Activated CD8-positive, alpha-beta memory T cell treated with anti-CD3 and anti-CD28 coated beads, Interleukin-2, amount 50 U/mL, for 4 hours (primary cell): ENCODE data around the gene ZNF599.
"Not testable (repeated sequence)": the region's sequence is repeated elsewhere in the genome, so short reads cannot be mapped to it uniquely, and the experiment has no call there.

Experiments
- DNase-seq: peaks from one replicate; pipeline ENCODE4 v3.0.0-alpha.2; 2020

ZNF599 gene

GRCh38 chr19:34772697-34773554, at the start of gene ZNF599:
TSS of gene ZNF599 (minus strand) at chr19:34773215. CDS start at chr19:34772841, 374 bp downstream.
- DNase-seq, result peak; percentile 91

- DNase-seq, result no peak
These were observed 45.3 kb upstream of the ZNF599 start for GRCh38 chr19:34818270-34818669.

- DNase-seq, result no peak
These were observed 43.7 kb upstream of the ZNF599 start for GRCh38 chr19:34816708-34817107.

- no peak for DNase-seq
These were observed 35.6 kb upstream of the ZNF599 start for GRCh38 chr19:34808566-34808965.

GRCh38 chr19:34806976-34807860, 34.2 kb upstream of the ZNF599 start:
- DNase-seq, result no peak

- DNase-seq, result no peak
These were observed 31.1 kb upstream of the ZNF599 start for GRCh38 chr19:34804115-34804514.

- DNase-seq, result not testable (repeated sequence)
These were observed 23.9 kb upstream of the ZNF599 start for GRCh38 chr19:34796953-34797352.

GRCh38 chr19:34794066-34794960, 21.3 kb upstream of the ZNF599 start:
- no peak for DNase-seq

- no peak for DNase-seq
These were observed 20.6 kb upstream of the ZNF599 start for GRCh38 chr19:34793565-34793964.

GRCh38 chr19:34788074-34788473, 15.1 kb upstream of the ZNF599 start:
- DNase-seq, result no peak

- DNase-seq, result no peak
These were observed 14.2 kb upstream of the ZNF599 start for GRCh38 chr19:34787059-34787824.

GRCh38 chr19:34786236-34786635, 13.2 kb upstream of the ZNF599 start:
- no peak for DNase-seq

- no peak for DNase-seq
These were observed 6.6 kb upstream of the ZNF599 start for GRCh38 chr19:34779652-34780051.

- DNase-seq, result no peak
These were observed 5.3 kb upstream of the ZNF599 start for GRCh38 chr19:34778342-34778741.

- DNase-seq, result no peak
These were observed 1.8 kb upstream of the ZNF599 start for GRCh38 chr19:34774857-34775256.

- DNase-seq, result no peak
These were observed 495 bp upstream of the ZNF599 start for GRCh38 chr19:34773555-34773864.

- no peak for DNase-seq
These were observed 5.1 kb downstream of the ZNF599 start for GRCh38 chr19:34767951-34768350.

GRCh38 chr19:34766386-34766785, 6.6 kb downstream of the ZNF599 start:
- no peak for DNase-seq

GRCh38 chr19:34759218-34759917, 13.6 kb downstream of the ZNF599 start:
- DNase-seq, result no peak

GRCh38 chr19:34757441-34757840, 15.6 kb downstream of the ZNF599 start:
- DNase-seq, result no peak

- no peak for DNase-seq
These were observed 27.9 kb downstream of the ZNF599 start for GRCh38 chr19:34744896-34745690.
